Measurements from ENCODE around the gene SCN1B.

DNA sequence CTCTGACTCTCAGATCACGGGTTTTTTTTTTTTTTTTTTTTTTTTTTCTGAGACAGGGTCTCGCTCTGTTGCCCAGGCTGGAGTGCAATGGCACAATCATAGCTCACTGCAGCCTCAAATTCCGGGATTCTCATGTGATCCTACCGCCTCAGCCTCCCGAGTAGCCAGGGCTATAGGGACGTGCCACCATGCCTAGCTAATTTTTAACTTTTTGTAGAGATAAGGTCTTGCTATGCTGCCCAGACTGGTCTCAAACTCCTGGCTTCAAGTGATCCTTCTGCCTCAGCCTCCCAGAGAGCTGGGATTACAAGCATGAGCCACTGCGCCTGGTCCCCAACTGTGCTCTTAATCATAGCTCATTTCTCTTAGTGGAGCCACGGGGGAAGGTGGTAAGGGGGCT lies 34.7 kb upstream of the SCN1B start:
- TF ChIP-seq FOXK1 (CRISPR knock-in tag; IDR thresholded peaks at IDR 0.05) (no peak), CTCF (IDR thresholded peaks at IDR 0.05) (no peak), MYBL2 (CRISPR knock-in tag; IDR thresholded peaks at IDR 0.05) (no peak), ZNF232 (CRISPR knock-in tag; IDR thresholded peaks at IDR 0.05) (no peak), ZNF121 (CRISPR knock-in tag; IDR thresholded peaks at IDR 0.05) (peak; percentile 84), NFYB (CRISPR knock-in tag; conservative IDR thresholded peaks at IDR 0.05; ENCODE audit: low read depth) (no peak), ETV6 (CRISPR knock-in tag; IDR thresholded peaks at IDR 0.05) (no peak), NFE2L1 (CRISPR knock-in tag; IDR thresholded peaks at IDR 0.05) (no peak), NR3C1 (CRISPR knock-in tag; conservative IDR thresholded peaks at IDR 0.05; ENCODE audit: low read depth) (no peak), TCF7 (CRISPR knock-in tag; IDR thresholded peaks at IDR 0.05; ENCODE audit: low read depth) (no peak), ESRRA (CRISPR knock-in tag; IDR thresholded peaks at IDR 0.05; ENCODE audit: borderline replicate concordance) (no peak)
- TF ChIP-seq, protein P1, sequence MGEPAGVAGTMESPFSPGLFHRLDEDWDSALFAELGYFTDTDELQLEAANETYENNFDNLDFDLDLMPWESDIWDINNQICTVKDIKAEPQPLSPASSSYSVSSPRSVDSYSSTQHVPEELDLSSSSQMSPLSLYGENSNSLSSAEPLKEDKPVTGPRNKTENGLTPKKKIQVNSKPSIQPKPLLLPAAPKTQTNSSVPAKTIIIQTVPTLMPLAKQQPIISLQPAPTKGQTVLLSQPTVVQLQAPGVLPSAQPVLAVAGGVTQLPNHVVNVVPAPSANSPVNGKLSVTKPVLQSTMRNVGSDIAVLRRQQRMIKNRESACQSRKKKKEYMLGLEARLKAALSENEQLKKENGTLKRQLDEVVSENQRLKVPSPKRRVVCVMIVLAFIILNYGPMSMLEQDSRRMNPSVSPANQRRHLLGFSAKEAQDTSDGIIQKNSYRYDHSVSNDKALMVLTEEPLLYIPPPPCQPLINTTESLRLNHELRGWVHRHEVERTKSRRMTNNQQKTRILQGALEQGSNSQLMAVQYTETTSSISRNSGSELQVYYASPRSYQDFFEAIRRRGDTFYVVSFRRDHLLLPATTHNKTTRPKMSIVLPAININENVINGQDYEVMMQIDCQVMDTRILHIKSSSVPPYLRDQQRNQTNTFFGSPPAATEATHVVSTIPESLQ (CRISPR knock-in tag; IDR thresholded peaks at IDR 0.05) = no peak
- TF ChIP-seq, protein P2, sequence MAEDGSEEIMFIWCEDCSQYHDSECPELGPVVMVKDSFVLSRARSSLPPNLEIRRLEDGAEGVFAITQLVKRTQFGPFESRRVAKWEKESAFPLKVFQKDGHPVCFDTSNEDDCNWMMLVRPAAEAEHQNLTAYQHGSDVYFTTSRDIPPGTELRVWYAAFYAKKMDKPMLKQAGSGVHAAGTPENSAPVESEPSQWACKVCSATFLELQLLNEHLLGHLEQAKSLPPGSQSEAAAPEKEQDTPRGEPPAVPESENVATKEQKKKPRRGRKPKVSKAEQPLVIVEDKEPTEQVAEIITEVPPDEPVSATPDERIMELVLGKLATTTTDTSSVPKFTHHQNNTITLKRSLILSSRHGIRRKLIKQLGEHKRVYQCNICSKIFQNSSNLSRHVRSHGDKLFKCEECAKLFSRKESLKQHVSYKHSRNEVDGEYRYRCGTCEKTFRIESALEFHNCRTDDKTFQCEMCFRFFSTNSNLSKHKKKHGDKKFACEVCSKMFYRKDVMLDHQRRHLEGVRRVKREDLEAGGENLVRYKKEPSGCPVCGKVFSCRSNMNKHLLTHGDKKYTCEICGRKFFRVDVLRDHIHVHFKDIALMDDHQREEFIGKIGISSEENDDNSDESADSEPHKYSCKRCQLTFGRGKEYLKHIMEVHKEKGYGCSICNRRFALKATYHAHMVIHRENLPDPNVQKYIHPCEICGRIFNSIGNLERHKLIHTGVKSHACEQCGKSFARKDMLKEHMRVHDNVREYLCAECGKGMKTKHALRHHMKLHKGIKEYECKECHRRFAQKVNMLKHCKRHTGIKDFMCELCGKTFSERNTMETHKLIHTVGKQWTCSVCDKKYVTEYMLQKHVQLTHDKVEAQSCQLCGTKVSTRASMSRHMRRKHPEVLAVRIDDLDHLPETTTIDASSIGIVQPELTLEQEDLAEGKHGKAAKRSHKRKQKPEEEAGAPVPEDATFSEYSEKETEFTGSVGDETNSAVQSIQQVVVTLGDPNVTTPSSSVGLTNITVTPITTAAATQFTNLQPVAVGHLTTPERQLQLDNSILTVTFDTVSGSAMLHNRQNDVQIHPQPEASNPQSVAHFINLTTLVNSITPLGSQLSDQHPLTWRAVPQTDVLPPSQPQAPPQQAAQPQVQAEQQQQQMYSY (CRISPR knock-in tag; IDR thresholded peaks at IDR 0.05) = no peak
